Body of pancreas (tissue), 4 donors: ENCODE measurements around the gene TRPC1. TPM values are rescaled to one million over a fixed set of nuclear protein-coding genes. Genes with fewer than 3 reads are reported as not detected.

Experiments
- ATAC-seq: fragments of 150-250 bp; one replicate; pipeline ENCODE4 v1.9.1; 2016
- DNase-seq, 4 donors: peaks; one replicate each; pipeline ENCODE4 v3.0.0-alpha.2; 2019
- H3K27ac ChIP-seq, 4 donors: fragments of 200-600 bp; sonication (generic); 1 replicate in 3 of 4; 2 replicates in 1 of 4; pipeline versions ENCODE4 v1.5.1 to v1.6.1; 2016 to 2019; ENCODE audit warnings: mild to moderate bottlenecking in 1 of 4, mixed read lengths in 1 of 4, moderate library complexity in 1 of 4
- H3K27me3 ChIP-seq, 2 donors: fragments of 200-600 bp; sonication (generic); one replicate each; pipeline ENCODE4 v1.6.0; 2016; ENCODE audit warnings: mild to moderate bottlenecking in 1 of 2
- H3K36me3 ChIP-seq, 2 donors: fragments of 200-600 bp; sonication (generic); replicated peaks in 1 of 2; 2 replicates each; pipeline ENCODE4 v1.5.1; 2016; ENCODE audit warnings: low read depth in 2 of 2; ENCODE audit not compliant: insufficient read depth in 1 of 2
- H3K4me1 ChIP-seq: fragments of 200-600 bp; sonication (generic); one replicate; pipeline ENCODE4 v1.6.0; 2016
- H3K4me3 ChIP-seq, 2 donors: fragments of 200-600 bp; sonication (generic); 1 replicate in 1 of 2; 2 replicates in 1 of 2; pipeline ENCODE4 v1.5.1; 2016 to 2019
- H3K9me3 ChIP-seq, 3 donors: fragments of 200-600 bp; sonication (generic); 1 replicate in 2 of 3; 2 replicates in 1 of 3; pipeline ENCODE4 v1.5.1; 2016
- POLR2A ChIP-seq, 3 donors: fragments of 450-650 bp; IDR thresholded peaks; one replicate each; pipeline ENCODE4 v1.6.1; 2016; ENCODE audit warnings: antibody characterized with exemption in 3 of 3, mild to moderate bottlenecking in 2 of 3
- WGBS, 2 donors: methylation state at CpG; one replicate each; pipeline ENCODE4 v1.1.5; 2017; 5-methylcytosine and 5-hydroxymethylcytosine counted together
- intact Hi-C: fragments of 100-400 bp; cut with DNase I; formaldehyde crosslinking; loops from one replicate; pipeline ENCODE4 v1.15.1; 2023
- total RNA-seq, 2 donors: library from RNA; depleted of rRNA; stranded (reverse); fragments of >200 nt; gene quantifications; one replicate each; pipeline ENCODE4 v1.1.0, GENCODE V29; 2016
- TF ChIP-seq, protein P1 (sequence below), 7 experiments: fragments of 450-650 bp in 4 of 7; fragments of 200-600 bp in 3 of 7; sonication (generic) in 3 of 7; IDR thresholded peaks; one replicate each; pipeline ENCODE4 v1.5.1; 2016 to 2019; ENCODE audit warnings: antibody characterized with exemption in 7 of 7

Gene TRPC1
- total RNA-seq, 2 donors from 2014 or later: 6.9 to 7.5 TPM

DNA sequence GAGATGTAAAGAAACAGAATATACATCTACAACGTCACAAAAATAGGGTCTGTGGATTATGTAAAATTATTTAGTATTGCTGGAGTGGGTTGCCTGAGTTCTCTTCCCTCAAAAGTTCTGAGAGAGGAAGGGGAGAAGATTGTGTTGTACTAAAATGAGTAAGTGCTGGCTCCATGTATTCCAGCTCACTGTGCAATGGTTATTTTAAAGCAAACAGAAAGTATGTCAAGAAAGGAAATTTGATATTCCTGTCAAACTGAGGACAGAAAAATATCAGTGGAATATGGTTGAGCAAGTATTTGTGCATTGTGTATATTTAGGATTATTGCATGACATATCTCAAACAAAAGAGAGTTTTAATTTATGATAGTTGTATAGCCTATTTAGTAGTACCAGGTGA lies 2.2 kb downstream of the TRPC1 start:
- WGBS, 2 donors: 33 to 42% methylated on average over 1 of the region's 1 CpG
- Histone ChIP-seq H3K4me3 (no peak overlapping the region), H3K27ac (no peak overlapping the region), H3K4me1 (peaks cover 10% of the 10 kb centered on the region), H3K27me3 (no peaks in the 10 kb centered on the region), H3K36me3 (no peaks in the 10 kb centered on the region), H3K9me3 (no peaks in the 10 kb centered on the region)
- intact Hi-C loops: no loop called here
- TF ChIP-seq, protein P1, sequence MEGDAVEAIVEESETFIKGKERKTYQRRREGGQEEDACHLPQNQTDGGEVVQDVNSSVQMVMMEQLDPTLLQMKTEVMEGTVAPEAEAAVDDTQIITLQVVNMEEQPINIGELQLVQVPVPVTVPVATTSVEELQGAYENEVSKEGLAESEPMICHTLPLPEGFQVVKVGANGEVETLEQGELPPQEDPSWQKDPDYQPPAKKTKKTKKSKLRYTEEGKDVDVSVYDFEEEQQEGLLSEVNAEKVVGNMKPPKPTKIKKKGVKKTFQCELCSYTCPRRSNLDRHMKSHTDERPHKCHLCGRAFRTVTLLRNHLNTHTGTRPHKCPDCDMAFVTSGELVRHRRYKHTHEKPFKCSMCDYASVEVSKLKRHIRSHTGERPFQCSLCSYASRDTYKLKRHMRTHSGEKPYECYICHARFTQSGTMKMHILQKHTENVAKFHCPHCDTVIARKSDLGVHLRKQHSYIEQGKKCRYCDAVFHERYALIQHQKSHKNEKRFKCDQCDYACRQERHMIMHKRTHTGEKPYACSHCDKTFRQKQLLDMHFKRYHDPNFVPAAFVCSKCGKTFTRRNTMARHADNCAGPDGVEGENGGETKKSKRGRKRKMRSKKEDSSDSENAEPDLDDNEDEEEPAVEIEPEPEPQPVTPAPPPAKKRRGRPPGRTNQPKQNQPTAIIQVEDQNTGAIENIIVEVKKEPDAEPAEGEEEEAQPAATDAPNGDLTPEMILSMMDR (IDR thresholded peaks at IDR 0.05): no peak
- TF ChIP-seq POLR2A (IDR thresholded peaks at IDR 0.05): no peak
- ATAC-seq (no peak), DNase-seq (no peak)

DNA sequence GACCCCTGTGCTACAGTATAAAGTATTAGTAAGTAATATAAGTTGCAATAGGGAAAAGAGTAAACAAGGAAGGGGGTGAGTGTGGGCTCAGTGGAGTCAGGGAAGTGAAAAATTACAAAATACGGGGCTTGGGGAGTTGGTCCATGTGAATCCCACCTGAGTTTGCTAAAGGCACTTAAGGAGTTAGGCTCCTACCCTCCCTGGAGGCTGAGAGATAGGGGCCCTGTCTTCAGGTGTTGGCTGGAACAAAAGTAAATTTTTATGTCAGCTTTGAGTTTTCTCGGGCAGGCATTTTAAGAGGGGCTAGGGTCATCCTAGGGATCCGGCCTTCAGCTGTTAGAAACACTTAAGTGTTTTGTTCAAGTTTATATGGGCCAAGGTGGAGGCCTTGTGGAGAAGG lies 8.2 kb downstream of the TRPC1 start:
- no peaks in the 10 kb centered on the region for H3K9me3 ChIP-seq
- ATAC-seq: no peak
- H3K4me1 ChIP-seq: no peaks in the 10 kb centered on the region
- no peaks in the 10 kb centered on the region for H3K36me3 ChIP-seq
- TF ChIP-seq POLR2A (IDR thresholded peaks at IDR 0.05): no peak
- TF ChIP-seq, protein P1 (IDR thresholded peaks at IDR 0.05): no peak
- intact Hi-C loops: no loop called here
- no peaks in the 10 kb centered on the region for H3K27me3 ChIP-seq
- 86 to 91% methylated on average over 3 of the region's 3 CpGs for WGBS, 2 donors
- H3K27ac ChIP-seq: no peak overlapping the region
- no peak overlapping the region for H3K4me3 ChIP-seq
- DNase-seq: no peak

DNA sequence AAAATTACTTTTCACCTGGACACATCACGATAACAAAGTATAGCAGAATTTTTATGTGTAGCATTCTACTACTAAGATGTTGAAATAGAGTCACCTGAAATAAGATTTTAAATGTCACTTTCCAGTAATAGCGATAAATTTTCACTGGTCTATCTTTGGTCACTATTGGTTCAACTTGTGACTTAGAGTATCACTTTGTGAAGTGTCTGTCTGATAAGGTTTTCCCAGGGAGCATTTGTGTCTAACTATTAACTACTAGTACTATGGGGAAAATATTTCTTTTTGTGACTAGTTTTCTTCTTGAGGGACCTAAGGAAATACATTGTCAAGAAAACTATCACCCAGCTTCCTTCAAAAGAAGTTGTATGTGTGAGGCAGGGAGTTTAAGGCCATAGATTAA lies 11.0 kb downstream of the TRPC1 start:
- no peak overlapping the region for H3K4me3 ChIP-seq
- ATAC-seq (no peak), DNase-seq (no peak)
- no peak for TF ChIP-seq POLR2A (IDR thresholded peaks at IDR 0.05)
- TF ChIP-seq, protein P1 (IDR thresholded peaks at IDR 0.05): no peak
- intact Hi-C loops: no loop called here
- H3K36me3 ChIP-seq: no peaks in the 10 kb centered on the region
- no peaks in the 10 kb centered on the region for H3K4me1 ChIP-seq
- 81 to 90% methylated on average over 2 of the region's 2 CpGs for WGBS, 2 donors
- no peak overlapping the region for H3K27ac ChIP-seq
- H3K9me3 ChIP-seq: no peaks in the 10 kb centered on the region
- no peaks in the 10 kb centered on the region for H3K27me3 ChIP-seq

DNA sequence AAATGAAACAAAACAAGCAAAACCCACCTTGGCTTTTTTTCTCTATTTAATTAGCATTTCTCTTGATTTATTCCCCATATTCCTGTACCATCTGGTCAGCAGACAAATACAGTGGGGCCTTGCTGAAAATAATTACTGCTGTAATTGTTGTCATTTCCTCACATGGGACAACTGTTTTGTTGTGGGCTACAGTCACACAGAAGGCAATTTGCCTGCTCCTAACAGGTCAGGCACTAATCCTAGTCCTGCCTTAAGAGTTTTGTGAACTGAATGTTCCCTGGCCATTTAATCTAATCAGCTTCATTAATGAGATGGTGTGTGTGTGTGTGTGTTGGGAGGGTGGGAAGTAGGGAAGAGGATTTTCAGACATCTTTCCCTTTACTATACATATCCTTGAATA lies 11.6 kb downstream of the TRPC1 start:
- ATAC-seq (no peak), DNase-seq (no peak)
- no peak overlapping the region for H3K27ac ChIP-seq
- no peak overlapping the region for H3K4me3 ChIP-seq
- no peaks in the 10 kb centered on the region for H3K4me1 ChIP-seq
- H3K36me3 ChIP-seq: no peaks in the 10 kb centered on the region
- no peaks in the 10 kb centered on the region for H3K9me3 ChIP-seq
- TF ChIP-seq, protein P1 (IDR thresholded peaks at IDR 0.05): no peak
- no peak for TF ChIP-seq POLR2A (IDR thresholded peaks at IDR 0.05)
- intact Hi-C loops: no loop called here
- no peaks in the 10 kb centered on the region for H3K27me3 ChIP-seq

DNA sequence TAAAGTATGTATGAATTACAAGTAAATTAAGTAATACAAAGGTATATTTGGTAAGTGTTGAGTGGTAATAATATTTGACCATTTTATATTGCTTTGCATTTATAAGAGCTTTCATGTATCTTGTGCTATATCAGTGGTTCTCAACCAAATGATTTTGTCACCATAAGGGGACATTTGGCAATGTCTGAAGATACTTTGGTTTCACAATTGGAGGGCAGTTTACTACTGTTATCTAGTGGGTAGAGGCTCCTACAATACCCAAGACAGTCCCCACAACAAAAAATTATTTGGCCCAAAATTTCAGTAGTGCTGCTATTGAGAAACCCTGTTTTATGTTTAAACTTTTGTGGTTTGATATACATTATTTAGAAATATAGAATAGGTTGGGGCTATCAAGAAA lies 14.6 kb downstream of the TRPC1 start:
- Histone ChIP-seq H3K27me3 (no peaks in the 10 kb centered on the region), H3K36me3 (no peaks in the 10 kb centered on the region), H3K4me3 (no peak overlapping the region), H3K27ac (no peak overlapping the region), H3K9me3 (no peaks in the 10 kb centered on the region), H3K4me1 (no peaks in the 10 kb centered on the region)
- no peak for ATAC-seq
- TF ChIP-seq, protein P1 (IDR thresholded peaks at IDR 0.05): no peak
- TF ChIP-seq POLR2A (IDR thresholded peaks at IDR 0.05): no peak
- DNase-seq: no peak
- intact Hi-C loops: no loop called here
